ENCODE data around the gene TTYH3. TPM values are rescaled to one million over a fixed set of nuclear protein-coding genes. Genes with fewer than 3 reads are reported as not detected.

Gene TTYH3
- total RNA-seq, 2 donors from 2014 or later, result 11.2 to 32.0 TPM

DNA sequence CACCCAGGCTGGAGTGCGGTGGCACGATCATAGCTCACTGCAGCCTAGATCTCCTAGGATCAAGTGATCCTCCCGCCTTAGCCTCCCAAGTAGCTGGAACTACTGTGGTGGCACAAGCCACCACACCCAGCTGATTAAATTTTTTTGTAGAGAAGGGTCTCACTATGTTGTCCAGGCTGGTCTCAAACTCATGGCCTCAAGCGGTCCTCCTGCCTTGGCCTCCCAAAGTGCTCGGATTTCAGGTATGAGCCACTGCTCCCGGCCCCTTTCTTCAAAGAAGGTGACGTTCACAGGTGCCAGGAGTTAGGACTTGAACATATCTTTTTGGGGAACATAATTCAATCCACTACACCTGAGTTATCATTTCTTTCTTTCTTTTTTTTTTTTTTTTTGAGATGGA, 2.9 kb upstream of the TTYH3 start:
- ATAC-seq, result no peak
- no peak for TF ChIP-seq POLR2A (IDR thresholded peaks at IDR 0.05)
- TF ChIP-seq, protein P1, sequence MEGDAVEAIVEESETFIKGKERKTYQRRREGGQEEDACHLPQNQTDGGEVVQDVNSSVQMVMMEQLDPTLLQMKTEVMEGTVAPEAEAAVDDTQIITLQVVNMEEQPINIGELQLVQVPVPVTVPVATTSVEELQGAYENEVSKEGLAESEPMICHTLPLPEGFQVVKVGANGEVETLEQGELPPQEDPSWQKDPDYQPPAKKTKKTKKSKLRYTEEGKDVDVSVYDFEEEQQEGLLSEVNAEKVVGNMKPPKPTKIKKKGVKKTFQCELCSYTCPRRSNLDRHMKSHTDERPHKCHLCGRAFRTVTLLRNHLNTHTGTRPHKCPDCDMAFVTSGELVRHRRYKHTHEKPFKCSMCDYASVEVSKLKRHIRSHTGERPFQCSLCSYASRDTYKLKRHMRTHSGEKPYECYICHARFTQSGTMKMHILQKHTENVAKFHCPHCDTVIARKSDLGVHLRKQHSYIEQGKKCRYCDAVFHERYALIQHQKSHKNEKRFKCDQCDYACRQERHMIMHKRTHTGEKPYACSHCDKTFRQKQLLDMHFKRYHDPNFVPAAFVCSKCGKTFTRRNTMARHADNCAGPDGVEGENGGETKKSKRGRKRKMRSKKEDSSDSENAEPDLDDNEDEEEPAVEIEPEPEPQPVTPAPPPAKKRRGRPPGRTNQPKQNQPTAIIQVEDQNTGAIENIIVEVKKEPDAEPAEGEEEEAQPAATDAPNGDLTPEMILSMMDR (IDR thresholded peaks at IDR 0.05), result no peak
- peaks cover 24% of the 10 kb centered on the region for H3K4me1 ChIP-seq
- no peaks in the 10 kb centered on the region for H3K27me3 ChIP-seq
- no peak for DNase-seq
- no peak overlapping the region for H3K27ac ChIP-seq
- no peaks in the 10 kb centered on the region for H3K9me3 ChIP-seq
- no peak overlapping the region for H3K4me3 ChIP-seq
- no peaks in the 10 kb centered on the region for H3K36me3 ChIP-seq (replicated peaks in 1 of 2; ENCODE audit: insufficient read depth in 1 of 2, low read depth in 2 of 2)
- intact Hi-C loops (cut with DNase I), result no loop called here
- 78 to 90% methylated on average over 7 of the region's 7 CpGs for WGBS, 2 donors

DNA sequence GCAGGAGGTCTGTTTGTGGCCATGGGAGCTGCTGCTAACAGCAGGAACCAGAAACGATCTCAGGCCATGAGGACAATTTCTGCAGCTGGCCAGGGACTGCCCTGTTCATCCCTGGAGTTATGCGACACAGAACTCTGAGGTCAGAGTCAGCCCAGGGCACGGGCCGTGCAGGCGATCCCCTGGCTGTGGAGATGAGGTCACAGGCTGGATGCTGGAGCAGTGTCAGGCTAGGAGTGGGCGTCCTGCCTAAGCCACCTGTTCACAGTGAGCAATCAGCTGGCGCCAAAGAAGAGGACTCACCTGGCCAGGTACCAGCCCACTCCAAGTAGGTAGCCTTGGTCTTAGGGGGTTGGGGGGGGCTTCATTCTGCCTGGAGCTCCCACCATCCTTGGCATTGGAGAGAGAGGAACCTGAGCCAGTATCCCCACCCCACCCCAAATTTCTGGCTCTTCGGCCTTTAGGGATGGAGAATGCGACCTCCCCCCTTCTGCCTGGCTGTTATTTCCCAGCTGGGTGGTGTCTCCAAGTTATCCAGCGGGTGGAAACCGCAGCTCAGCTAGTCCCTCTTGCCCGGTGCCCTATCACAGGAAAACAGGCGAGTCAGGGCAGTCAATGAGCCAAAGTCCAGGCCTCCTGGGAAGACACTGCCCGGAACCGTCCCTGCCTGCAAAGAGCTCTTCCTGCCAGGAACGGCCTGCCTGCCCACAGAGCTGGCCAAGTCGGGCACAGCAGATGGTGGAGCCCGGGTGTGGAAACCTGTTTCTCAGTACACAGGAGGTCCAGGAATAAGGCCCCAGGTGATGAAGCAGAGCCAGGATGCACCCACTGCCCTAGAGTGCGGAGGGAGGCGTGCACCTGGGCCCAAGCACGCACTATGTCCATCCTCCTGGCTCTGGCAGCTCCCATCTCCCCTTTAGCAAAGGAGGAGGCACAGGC, 1.8 kb upstream of the TTYH3 start:
- Histone ChIP-seq H3K27me3 (no peaks in the 10 kb centered on the region), H3K36me3 (replicated peaks in 1 of 2; ENCODE audit: insufficient read depth in 1 of 2, low read depth in 2 of 2) (no peaks in the 10 kb centered on the region), H3K4me3 (no peak overlapping the region), H3K4me1 (peaks cover 34% of the 10 kb centered on the region), H3K9me3 (no peaks in the 10 kb centered on the region), H3K27ac (peak overlapping the region in 2 of 4 donors; percentile 4 to 39)
- TF ChIP-seq, protein P1 (IDR thresholded peaks at IDR 0.05), result no peak
- no peak for TF ChIP-seq POLR2A (IDR thresholded peaks at IDR 0.05)
- WGBS, 2 donors, result 28 to 69% methylated on average over 5 to 21 of the region's 21 CpGs
- intact Hi-C loops (cut with DNase I), result no loop called here
- ATAC-seq (no peak), DNase-seq (peak in 2 of 4 donors; percentile 45 to 55)

DNA sequence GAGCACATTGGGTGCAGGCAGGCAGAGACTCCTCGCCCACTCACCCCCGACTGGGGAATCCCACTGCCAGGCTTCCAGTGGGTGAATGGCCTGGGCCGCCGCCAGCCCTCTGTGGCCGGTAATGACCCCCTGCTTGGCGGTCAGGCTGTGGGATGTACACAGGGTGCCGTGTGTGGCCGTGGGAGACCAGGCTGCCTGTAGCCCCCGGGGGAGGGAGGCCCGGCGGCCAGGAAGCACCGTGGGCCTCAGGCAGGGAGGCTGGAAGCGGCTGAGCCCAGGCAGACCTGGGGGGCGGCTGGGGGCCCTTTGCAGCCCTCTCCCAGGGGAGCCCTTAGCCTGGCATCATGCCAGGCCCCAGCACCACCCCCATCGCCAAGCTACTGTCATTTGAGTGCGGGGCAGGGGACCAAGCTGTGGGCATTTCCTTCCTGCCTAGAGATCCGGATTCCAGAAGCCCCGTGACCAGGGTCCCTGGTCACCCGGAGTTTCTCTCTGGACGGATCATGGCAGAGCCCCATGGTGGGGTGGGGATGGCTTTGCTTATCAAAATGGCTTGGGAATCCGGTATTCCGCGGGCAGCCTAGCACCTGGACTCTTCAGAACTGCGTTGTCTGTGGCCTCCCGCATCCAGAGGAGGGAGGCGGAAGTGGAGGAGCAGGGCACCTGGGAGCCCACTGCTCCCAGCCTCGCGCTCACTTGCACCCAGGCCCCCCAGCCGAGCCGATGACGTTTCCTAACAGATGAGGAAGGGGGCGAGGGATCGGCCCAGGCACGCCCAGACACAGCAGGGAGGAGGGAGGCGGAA, 1.1 kb downstream of the TTYH3 start:
- H3K9me3 ChIP-seq, result no peaks in the 10 kb centered on the region
- intact Hi-C loops (cut with DNase I), result no loop called here
- WGBS, 2 donors, result 25 to 34% methylated on average over 12 to 35 of the region's 35 CpGs
- peak; percentile 57 to 73 (median 71) for DNase-seq
- peak; percentile 23 to 45 (median 43) for TF ChIP-seq POLR2A (IDR thresholded peaks at IDR 0.05)
- TF ChIP-seq, protein P1 (IDR thresholded peaks at IDR 0.05), result no peak
- H3K27me3 ChIP-seq, result no peaks in the 10 kb centered on the region
- H3K36me3 ChIP-seq (replicated peaks in 1 of 2; ENCODE audit: insufficient read depth in 1 of 2, low read depth in 2 of 2), result no peaks in the 10 kb centered on the region
- peak overlapping the region; percentile 33 to 86 (median 82) for H3K27ac ChIP-seq
- no peak overlapping the region for H3K4me3 ChIP-seq
- ATAC-seq, result peak; percentile 12
- H3K4me1 ChIP-seq, result peaks cover 55% of the 10 kb centered on the region

DNA sequence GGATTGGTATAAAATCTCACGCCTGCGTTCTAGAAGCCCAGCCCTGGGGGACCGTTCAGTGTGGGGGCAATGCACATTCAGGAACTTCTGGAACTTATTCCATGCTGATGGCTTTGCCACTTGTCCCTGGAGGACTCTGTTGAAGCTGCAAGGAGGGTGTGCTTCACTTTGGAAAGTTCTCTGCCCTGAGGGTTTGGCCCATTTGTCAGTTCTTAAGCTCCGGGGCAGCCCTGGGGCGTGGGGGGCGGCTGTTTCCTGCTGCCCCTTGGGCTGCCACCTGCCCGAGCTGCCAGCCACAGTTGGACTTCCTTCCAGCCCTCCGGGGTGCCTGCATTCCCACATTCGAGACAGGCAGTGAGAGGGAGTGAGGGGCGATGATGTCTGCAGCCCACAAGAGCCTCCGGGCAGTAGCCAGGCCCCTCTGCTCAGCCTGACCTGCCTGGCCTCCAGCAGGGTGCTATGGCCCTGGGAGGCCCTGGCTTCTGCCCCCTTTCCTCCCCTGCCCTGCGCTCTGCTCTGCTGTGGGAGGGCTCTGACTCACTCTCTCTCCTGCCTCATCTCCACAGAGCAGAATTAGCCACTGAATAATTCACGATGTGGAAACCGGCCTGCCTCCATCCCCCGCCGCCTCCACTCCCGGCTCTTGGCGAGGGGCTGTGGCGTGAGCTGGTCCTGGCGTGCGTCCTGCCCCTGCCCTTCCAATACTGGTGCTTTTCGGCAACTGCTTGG, 1.9 kb downstream of the TTYH3 start:
- H3K9me3 ChIP-seq, result no peaks in the 10 kb centered on the region
- no peak overlapping the region for H3K4me3 ChIP-seq
- peak overlapping the region; percentile 33 to 86 (median 82) for H3K27ac ChIP-seq
- H3K4me1 ChIP-seq, result peaks cover 63% of the 10 kb centered on the region
- 33 to 41% methylated on average over 4 to 20 of the region's 22 CpGs for WGBS, 2 donors
- TF ChIP-seq, protein P1 (IDR thresholded peaks at IDR 0.05), result no peak
- peak in 2 of 3 donors; percentile 34 to 48 for TF ChIP-seq POLR2A (IDR thresholded peaks at IDR 0.05)
- ATAC-seq, result no peak
- H3K36me3 ChIP-seq (replicated peaks in 1 of 2; ENCODE audit: insufficient read depth in 1 of 2, low read depth in 2 of 2), result no peaks in the 10 kb centered on the region
- peak in 1 of 4 donors; percentile 54 for DNase-seq
- H3K27me3 ChIP-seq, result no peaks in the 10 kb centered on the region
- intact Hi-C loops (cut with DNase I), result no loop called here
